H1 (cell line): ENCODE data around the gene OR6N2. TPM values are rescaled to one million over a fixed set of nuclear protein-coding genes. Genes with fewer than 3 reads are reported as not detected.

Source experiments
- CTCF ChIA-PET: fragments of 300-600 bp; sonication (Branson Sonifier 250); formaldehyde crosslinking; loops from one replicate; lab custom pipeline; 2021; ENCODE audit not compliant: partially characterized antibody; lab: Charles Lee
- POLR2A ChIA-PET: fragments of 300-600 bp; sonication (Branson Sonifier 250); formaldehyde crosslinking; loops from one replicate; lab custom pipeline; 2021; ENCODE audit warnings: inconsistent platforms; ENCODE audit not compliant: partially characterized antibody; lab: Charles Lee
- DNase-seq, 2 experiments: peaks; one replicate each; pipeline versions ENCODE4 v3.0.0 to v3.0.0-alpha.2; 2010 to 2022; ENCODE audit warnings: low spot score in 2 of 2, low read depth in 1 of 2, mixed read lengths in 1 of 2
- FAIRE-seq: peaks from 2 replicates; lab custom pipeline; 2011; peaks lifted over from hg19 to GRCh38; lab: Jason Lieb, UNC
- H2AFZ ChIP-seq: 2 replicates; pipeline ENCODE4 v1.8.1; 2012; ENCODE audit warnings: low read length, inconsistent platforms
- H2AK5ac ChIP-seq: 2 replicates; pipeline ENCODE4 v1.6.1; 2013; ENCODE audit warnings: low read depth, low read length
- H2BK120ac ChIP-seq: replicated peaks from 2 replicates; pipeline ENCODE3; 2013; ENCODE audit warnings: low read depth, low read length, inconsistent platforms
- H2BK12ac ChIP-seq: 2 replicates; pipeline ENCODE4 v1.6.1; 2013; ENCODE audit warnings: low read depth, low read length
- H2BK15ac ChIP-seq: 2 replicates; pipeline ENCODE4 v1.6.1; 2013; ENCODE audit warnings: low read length
- H2BK20ac ChIP-seq: 2 replicates; pipeline ENCODE4 v1.6.1; 2013; ENCODE audit warnings: low read length
- H2BK5ac ChIP-seq: 2 replicates; pipeline ENCODE4 v1.6.1; 2013; ENCODE audit warnings: low read depth, low read length
- H3K14ac ChIP-seq: 2 replicates; pipeline ENCODE4 v1.6.1; 2013; ENCODE audit warnings: inconsistent platforms; ENCODE audit not compliant: insufficient read length
- H3K18ac ChIP-seq: 2 replicates; pipeline ENCODE4 v1.6.1; 2013; ENCODE audit warnings: low read length; ENCODE audit errors: extremely low read depth
- H3K23ac ChIP-seq: 2 replicates; pipeline ENCODE4 v1.6.1; 2013; ENCODE audit warnings: inconsistent platforms; ENCODE audit not compliant: insufficient read length
- H3K23me2 ChIP-seq: 2 replicates; pipeline ENCODE4 v1.6.1; 2013; ENCODE audit warnings: low read depth, low read length
- H3K27ac ChIP-seq: 2 replicates; pipeline ENCODE4 v1.6.1; 2011; ENCODE audit warnings: low read depth, low read length, inconsistent platforms
- H3K27me3 ChIP-seq, 4 experiments: replicated peaks in 1 of 4; 1 replicate in 1 of 4; 2 replicates in 3 of 4; pipeline versions ENCODE4 v1.6.1 to v1.8.1; 2011 to 2013; ENCODE audit warnings: low read length in 3 of 4, mild to moderate bottlenecking in 3 of 4, inconsistent platforms in 2 of 4, mixed read lengths in 2 of 4, moderate library complexity in 1 of 4; ENCODE audit not compliant: control insufficient read depth in 3 of 4, insufficient read depth in 3 of 4; ENCODE audit errors: extremely low read depth in 1 of 4
- H3K36me3 ChIP-seq, 4 experiments: 2 replicates each; pipeline versions ENCODE4 v1.6.1 to v1.8.1; 2011 to 2013; ENCODE audit warnings: mild to moderate bottlenecking in 4 of 4, low read length in 3 of 4, moderate library complexity in 2 of 4, control low read depth in 1 of 4, inconsistent platforms in 1 of 4; ENCODE audit not compliant: insufficient read depth in 4 of 4, control insufficient read depth in 2 of 4
- H3K4ac ChIP-seq: replicated peaks from 2 replicates; pipeline ENCODE3; 2013; ENCODE audit warnings: low read length, low read depth, mixed read lengths, inconsistent platforms; ENCODE audit not compliant: insufficient read length
- H3K4me1 ChIP-seq, 4 experiments: replicated peaks in 1 of 4; 1 replicate in 1 of 4; 2 replicates in 3 of 4; pipeline versions ENCODE4 v1.6.1 to v1.8.1; 2011 to 2013; ENCODE audit warnings: low read length in 3 of 4, inconsistent platforms in 2 of 4, mixed read lengths in 1 of 4; ENCODE audit not compliant: insufficient read depth in 4 of 4, control insufficient read depth in 3 of 4
- H3K4me2 ChIP-seq, 2 experiments: 2 replicates each; pipeline versions ENCODE4 v1.6.1 to v1.8.1; 2011 to 2013; ENCODE audit warnings: low read depth in 2 of 2, low read length in 2 of 2, control low read depth in 1 of 2, inconsistent platforms in 1 of 2, mild to moderate bottlenecking in 1 of 2; ENCODE audit not compliant: insufficient read depth in 1 of 2
- H3K4me3 ChIP-seq, 4 experiments: fragments of 200-600, 300-600 bp in 1 of 4; sonication (generic), shearing (Covaris generic), sonication (Bioruptor Twin) in 1 of 4; 2 replicates each; pipeline versions ENCODE4 v1.5.1 to v1.8.1; 2011 to 2016; ENCODE audit warnings: low read length in 4 of 4, low read depth in 3 of 4, control low read depth in 2 of 4, inconsistent platforms in 2 of 4, mild to moderate bottlenecking in 2 of 4, mixed read lengths in 1 of 4, moderate library complexity in 1 of 4; ENCODE audit not compliant: insufficient read depth in 2 of 4; ENCODE audit errors: extremely low read depth in 1 of 4
- H3K56ac ChIP-seq: replicated peaks from 2 replicates; pipeline ENCODE3; 2013; ENCODE audit warnings: low read depth, mild to moderate bottlenecking, mixed read lengths, low read length, inconsistent platforms; ENCODE audit not compliant: insufficient read length
- H3K79me1 ChIP-seq: 2 replicates; pipeline ENCODE4 v1.6.1; 2013; ENCODE audit warnings: low read depth, low read length, control low read depth
- H3K79me2 ChIP-seq, 2 experiments: 2 replicates each; pipeline versions ENCODE4 v1.6.1 to v1.8.1; 2012 to 2013; ENCODE audit warnings: low read length in 2 of 2, mild to moderate bottlenecking in 2 of 2, inconsistent platforms in 1 of 2; ENCODE audit not compliant: insufficient read depth in 2 of 2, control insufficient read depth in 1 of 2
- H3K9ac ChIP-seq, 4 experiments: replicated peaks in 1 of 4; 1 replicate in 1 of 4; 2 replicates in 3 of 4; pipeline versions ENCODE4 v1.6.1 to v1.8.1; 2011 to 2013; ENCODE audit warnings: low read depth in 3 of 4, low read length in 3 of 4, control low read depth in 2 of 4, mild to moderate bottlenecking in 2 of 4, moderate library complexity in 2 of 4, inconsistent platforms in 1 of 4; ENCODE audit errors: extremely low read depth in 1 of 4
- H3K9me3 ChIP-seq, 2 experiments: 2 replicates each; pipeline versions ENCODE4 v1.6.1 to v1.8.1; 2012 to 2013; ENCODE audit warnings: mild to moderate bottlenecking in 2 of 2, moderate library complexity in 2 of 2, control low read depth in 1 of 2, inconsistent platforms in 1 of 2, low read depth in 1 of 2, low read length in 1 of 2, mixed read lengths in 1 of 2; ENCODE audit not compliant: insufficient read depth in 2 of 2
- H4K20me1 ChIP-seq, 2 experiments: replicated peaks in 1 of 2; 2 replicates each; pipeline versions ENCODE3 to v1.8.1; 2011 to 2013; ENCODE audit warnings: inconsistent platforms in 2 of 2, low read length in 2 of 2, mild to moderate bottlenecking in 1 of 2; ENCODE audit not compliant: insufficient read depth in 2 of 2, control insufficient read depth in 1 of 2
- H4K5ac ChIP-seq: 2 replicates; pipeline ENCODE4 v1.6.1; 2013; ENCODE audit warnings: low read length, low read depth, mixed read lengths, inconsistent platforms; ENCODE audit not compliant: insufficient read length
- H4K8ac ChIP-seq: 2 replicates; pipeline ENCODE4 v1.8.0; 2013; ENCODE audit warnings: mild to moderate bottlenecking, moderate library complexity, low read length, inconsistent platforms; ENCODE audit not compliant: insufficient read depth; ENCODE audit errors: extremely low read depth
- H4K91ac ChIP-seq: replicated peaks from 2 replicates; pipeline ENCODE3; 2013; ENCODE audit warnings: low read length, mixed read lengths, inconsistent platforms; ENCODE audit not compliant: insufficient read length
- CEBPB ChIP-seq: IDR thresholded peaks from 2 replicates; pipeline ENCODE4 v1.6.1; 2012; ENCODE audit warnings: low read depth, low read length
- HDAC6 ChIP-seq: IDR thresholded peaks from one replicate; pipeline ENCODE4 v1.7.1; 2012; ENCODE audit warnings: low read depth, mild to moderate bottlenecking, inconsistent platforms, low read length, moderate library complexity
- RAD21 ChIP-seq, 2 experiments: IDR thresholded peaks in 1 of 2; conservative IDR thresholded peaks in 1 of 2; 2 replicates each; pipeline ENCODE4 v1.6.1; 2011; ENCODE audit warnings: low read depth in 2 of 2, low read length in 2 of 2, improper control_type of control experiment in 1 of 2, inconsistent platforms in 1 of 2, mild to moderate bottlenecking in 1 of 2, moderate library complexity in 1 of 2
- RBBP5 ChIP-seq: IDR thresholded peaks from 2 replicates; pipeline ENCODE4 v1.7.1; 2012; ENCODE audit warnings: low read depth, mild to moderate bottlenecking, inconsistent platforms, low read length, moderate library complexity, borderline replicate concordance
- TCF12 ChIP-seq: IDR thresholded peaks from 2 replicates; pipeline ENCODE4 v1.6.1; 2011; ENCODE audit warnings: low read depth, mild to moderate bottlenecking, low read length
- WGBS, 2 experiments: shearing (Covaris generic) in 1 of 2; methylation state at CpG; one replicate each; pipeline versions ENCODE4 v1.1.6 to v1.1.7; 2013 to 2015; ENCODE audit warnings: low lambda C conversion rate in 2 of 2, mixed read lengths in 2 of 2, inconsistent platforms in 1 of 2, low coverage in 1 of 2, missing lambda C conversion rate in 1 of 2; ENCODE audit not compliant: insufficient replicate concordance in 2 of 2, insufficient coverage in 1 of 2, insufficient read length in 1 of 2; ENCODE audit errors: extremely low coverage in 1 of 2, missing lambda C conversion rate in 1 of 2; 5-methylcytosine and 5-hydroxymethylcytosine counted together
- polyA plus RNA-seq, 7 experiments: library from polyadenylated mRNA; depleted of rRNA in 3 of 7; stranded (reverse) in 5 of 7; unstranded in 2 of 7; fragments of >200 nt in 5 of 7; fragments of 200-250 nt in 2 of 7; gene quantifications; 1 replicate in 5 of 7; 2 replicates in 1 of 7; 4 replicates in 1 of 7; pipeline versions ENCODE4 v1.2.1 to v1.2.3, GENCODE V29; 2011 to 2013; ENCODE audit warnings: missing spikeins in 2 of 7, mixed read lengths in 2 of 7
- total RNA-seq: library from RNA; stranded (reverse); fragmentation: NEBNext Ultra II Directional; extraction: Animal tissue kit (Norgen Biotek cat#: 25700); gene quantifications from 2 replicates; pipeline ENCODE4 v1.2.1, GENCODE V29; 2021
- TF ChIP-seq, protein P1 (sequence below), 3 experiments: IDR thresholded peaks; 1 replicate in 2 of 3; 2 replicates in 1 of 3; pipeline versions ENCODE4 v1.5.1 to v1.6.1; 2011; ENCODE audit warnings: low read length in 3 of 3, mild to moderate bottlenecking in 3 of 3, inconsistent platforms in 2 of 3, low read depth in 1 of 3, moderate library complexity in 1 of 3; ENCODE audit not compliant: insufficient read depth in 1 of 3; ENCODE audit errors: control extremely low read depth in 1 of 3
- TF ChIP-seq, protein P2 (sequence below): IDR thresholded peaks from 2 replicates; pipeline ENCODE4 v1.6.1; 2012; ENCODE audit warnings: inconsistent platforms

The OR6N2 gene
- total and polyA plus RNA-seq, 2 of the 8 experiments (the other 6 are each of a cell fraction or from before 2014, with no cell fraction given) = not detected

DNA sequence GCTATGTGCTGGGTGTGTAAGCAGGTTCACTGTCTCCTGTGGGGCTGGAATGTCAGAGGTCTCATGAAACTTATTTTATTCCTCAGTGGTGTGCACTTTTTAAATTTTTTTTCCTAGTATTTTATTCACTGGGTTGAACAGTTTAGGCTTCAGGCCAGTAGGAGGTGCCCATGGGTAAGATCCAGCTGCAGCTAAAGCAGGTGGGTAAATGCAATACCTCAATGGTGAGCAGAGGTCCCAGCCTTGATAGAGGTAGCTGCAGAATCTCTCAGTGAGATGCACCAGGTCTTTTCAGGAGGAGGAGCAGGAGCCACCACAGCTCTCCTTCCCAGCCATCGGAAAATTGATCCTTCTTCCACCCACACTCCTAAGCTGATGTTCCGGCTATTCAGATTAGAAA lies 12.6 kb upstream of the OR6N2 start:
- FAIRE-seq = peak; percentile 79
- Histone ChIP-seq H2BK5ac (no peak overlapping the region), H3K4me3 (no peak overlapping the region), H3K18ac (no peak overlapping the region), H3K9ac (no peak overlapping the region), H3K23ac (no peak overlapping the region), H3K14ac (no peak overlapping the region), H2BK120ac (no peak overlapping the region), H4K91ac (no peak overlapping the region), H2AFZ (no peak overlapping the region), H3K23me2 (no peaks in the 10 kb centered on the region), H3K79me2 (no peaks in the 10 kb centered on the region), H2BK12ac (no peak overlapping the region), H4K8ac (no peak overlapping the region), H3K79me1 (no peaks in the 10 kb centered on the region), H3K9me3 (no peaks in the 10 kb centered on the region), H2AK5ac (no peak overlapping the region), H2BK15ac (no peak overlapping the region), H3K4ac (no peak overlapping the region), H2BK20ac (no peak overlapping the region), H3K4me1 (no peaks in the 10 kb centered on the region), H3K36me3 (no peaks in the 10 kb centered on the region), H4K5ac (no peak overlapping the region), H3K56ac (no peak overlapping the region), H3K4me2 (no peak overlapping the region), H4K20me1 (no peaks in the 10 kb centered on the region), H3K27ac (no peak overlapping the region), H3K27me3 (no peaks in the 10 kb centered on the region)
- CTCF ChIA-PET = interaction anchor here (0.6 to 2.9 kb wide), 20 partner anchors 9 to 433 kb away, joined by 3 to 10 read pairs (median 4); no protein-coding TSS in a partner anchor
- TF ChIP-seq RAD21 (IDR thresholded peaks at IDR 0.05 in 1 of 2, conservative IDR thresholded peaks at IDR 0.05 in 1 of 2; ENCODE audit: low read depth in 2 of 2, low read length in 2 of 2) (peak; percentile 70 to 78), HDAC6 (no peak), RBBP5 (no peak), CEBPB (0 out of 2 replicates have a peak, but pooled peaks have one; percentile 15), TCF12 (peak; percentile 51; the same call in 1 of the 2 replicates)
- TF ChIP-seq, protein P1, sequence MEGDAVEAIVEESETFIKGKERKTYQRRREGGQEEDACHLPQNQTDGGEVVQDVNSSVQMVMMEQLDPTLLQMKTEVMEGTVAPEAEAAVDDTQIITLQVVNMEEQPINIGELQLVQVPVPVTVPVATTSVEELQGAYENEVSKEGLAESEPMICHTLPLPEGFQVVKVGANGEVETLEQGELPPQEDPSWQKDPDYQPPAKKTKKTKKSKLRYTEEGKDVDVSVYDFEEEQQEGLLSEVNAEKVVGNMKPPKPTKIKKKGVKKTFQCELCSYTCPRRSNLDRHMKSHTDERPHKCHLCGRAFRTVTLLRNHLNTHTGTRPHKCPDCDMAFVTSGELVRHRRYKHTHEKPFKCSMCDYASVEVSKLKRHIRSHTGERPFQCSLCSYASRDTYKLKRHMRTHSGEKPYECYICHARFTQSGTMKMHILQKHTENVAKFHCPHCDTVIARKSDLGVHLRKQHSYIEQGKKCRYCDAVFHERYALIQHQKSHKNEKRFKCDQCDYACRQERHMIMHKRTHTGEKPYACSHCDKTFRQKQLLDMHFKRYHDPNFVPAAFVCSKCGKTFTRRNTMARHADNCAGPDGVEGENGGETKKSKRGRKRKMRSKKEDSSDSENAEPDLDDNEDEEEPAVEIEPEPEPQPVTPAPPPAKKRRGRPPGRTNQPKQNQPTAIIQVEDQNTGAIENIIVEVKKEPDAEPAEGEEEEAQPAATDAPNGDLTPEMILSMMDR (IDR thresholded peaks at IDR 0.05; ENCODE audit: control extremely low read depth in 1 of 3, insufficient read depth in 1 of 3, low read depth in 1 of 3, low read length in 3 of 3) = peak in 2 of 3 experiments; percentile 66 to 71; a peak in 3 of 4 replicates
- TF ChIP-seq, protein P2, sequence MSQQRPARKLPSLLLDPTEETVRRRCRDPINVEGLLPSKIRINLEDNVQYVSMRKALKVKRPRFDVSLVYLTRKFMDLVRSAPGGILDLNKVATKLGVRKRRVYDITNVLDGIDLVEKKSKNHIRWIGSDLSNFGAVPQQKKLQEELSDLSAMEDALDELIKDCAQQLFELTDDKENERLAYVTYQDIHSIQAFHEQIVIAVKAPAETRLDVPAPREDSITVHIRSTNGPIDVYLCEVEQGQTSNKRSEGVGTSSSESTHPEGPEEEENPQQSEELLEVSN = no peak
- POLR2A ChIA-PET = no interaction called here
- WGBS, 2 experiments = 87% methylated on average over 2 of the region's 2 CpGs; no CpG with 5 or more reads in 1 of the 2 experiments
- peak in 1 of 2 experiments; percentile 58 for DNase-seq
